SK-N-SH (cell line): Measurements from ENCODE around the gene SYNGR3.

ENCODE experiments used
- CTCF ChIP-seq: fragments of 200-600 bp; sonication (generic); IDR thresholded peaks from 2 replicates; pipeline ENCODE4 v1.6.1; 2017; ENCODE audit warnings: antibody characterized with exemption, mild to moderate bottlenecking, moderate library complexity
- EP300 ChIP-seq, 2 experiments: IDR thresholded peaks; 2 replicates each; pipeline versions ENCODE4 v1.4.0 to v1.6.1; 2012; ENCODE audit warnings: borderline replicate concordance in 1 of 2, low read depth in 1 of 2, low read length in 1 of 2
- GABPA ChIP-seq: IDR thresholded peaks from 2 replicates; pipeline ENCODE4 v1.4.0; 2012; ENCODE audit warnings: low read depth, mild to moderate bottlenecking
- MAX ChIP-seq: IDR thresholded peaks from 2 replicates; pipeline ENCODE4 v1.4.0; 2012; ENCODE audit warnings: low read depth
- NFIC ChIP-seq: IDR thresholded peaks from 2 replicates; pipeline ENCODE4 v1.4.0; 2012; ENCODE audit warnings: borderline replicate concordance
- REST ChIP-seq: IDR thresholded peaks from 2 replicates; pipeline ENCODE4 v1.6.1; 2012; ENCODE audit warnings: mild to moderate bottlenecking, low read depth, low read length, moderate library complexity
- RXRA ChIP-seq: IDR thresholded peaks from 2 replicates; pipeline ENCODE4 v1.4.0; 2012; ENCODE audit warnings: low read depth, mild to moderate bottlenecking, borderline replicate concordance

GRCh38 chr16:2030036-2030435, 40.3 kb downstream of the SYNGR3 start:
- TF ChIP-seq MAX (no peak), CTCF (no peak), EP300 (IDR thresholded peaks at IDR 0.05; ENCODE audit: borderline replicate concordance in 1 of 2, low read depth in 1 of 2, low read length in 1 of 2) (no peak), REST (no peak), NFIC (no peak), GABPA (no peak), RXRA (no peak)
